T-helper 1 cell (primary cell): ENCODE data around the gene POF1B.
"Not testable (repeated sequence)": the region's sequence is repeated elsewhere in the genome, so short reads cannot be mapped to it uniquely, and the experiment has no call there.

ENCODE experiments used
- DNase-seq, 5 donors: peaks; one replicate each; pipeline ENCODE4 v3.0.0-alpha.2; 2012 to 2020
- total RNA-seq, 4 donors: gene quantifications; one replicate each; lab custom pipeline; 2026; lab: John Stamatoyannopoulos, UW

The POF1B gene
- total RNA-seq, result 0 to 0.62 (median 0.42) reads per million in 4 donors

GRCh38 chrX:85379174-85379907 is at the start of gene POF1B:
Gene POF1B (minus strand): TSS chrX:85379665. CDS start chrX:85379454, 211 bp downstream.
- no peak for DNase-seq

- DNase-seq, result no peak
These were observed 49.6 kb upstream of the POF1B start for GRCh38 chrX:85429066-85429465.

- DNase-seq, result no peak
These were observed 39.8 kb upstream of the POF1B start for GRCh38 chrX:85419293-85419692.

- DNase-seq, result no peak
These were observed 12.4 kb upstream of the POF1B start for GRCh38 chrX:85391878-85392238.

- no peak for DNase-seq
These were observed 11.9 kb upstream of the POF1B start for GRCh38 chrX:85391185-85391877.

GRCh38 chrX:85381602-85382001 is 2.1 kb upstream of the POF1B start:
- DNase-seq, result no peak

- DNase-seq, result no peak
These were observed 1.0 kb downstream of the POF1B start for GRCh38 chrX:85378461-85378860.

- no peak for DNase-seq
These were observed 4.1 kb downstream of the POF1B start for GRCh38 chrX:85375333-85375738.

- DNase-seq, result no peak
These were observed 14.0 kb downstream of the POF1B start for GRCh38 chrX:85365370-85365995.

- DNase-seq, result no peak
These were observed 20.4 kb downstream of the POF1B start for GRCh38 chrX:85359051-85359450.

GRCh38 chrX:85345523-85345922 is 33.9 kb downstream of the POF1B start:
- DNase-seq, result no peak

- DNase-seq, result no peak
These were observed 52.5 kb downstream of the POF1B start for GRCh38 chrX:85327060-85327333.

- no peak for DNase-seq
These were observed 53.0 kb downstream of the POF1B start for GRCh38 chrX:85326234-85327059.

GRCh38 chrX:85311348-85311747 is 68.1 kb downstream of the POF1B start:
- not testable (repeated sequence) for DNase-seq

- no peak for DNase-seq
These were observed 69.7 kb downstream of the POF1B start for GRCh38 chrX:85309717-85310116.

- no peak for DNase-seq
These were observed 75.9 kb downstream of the POF1B start for GRCh38 chrX:85303544-85303943.

- DNase-seq, result no peak
These were observed 90.3 kb downstream of the POF1B start for GRCh38 chrX:85288992-85289723.

GRCh38 chrX:85285286-85285685 is 94.2 kb downstream of the POF1B start:
- DNase-seq, result not testable (repeated sequence)

- DNase-seq, result peak in 1 of 5 donors; percentile 0
These were observed 134.8 kb downstream of the POF1B start for GRCh38 chrX:85244450-85245211.

- DNase-seq, result no peak
These were observed 135.6 kb downstream of the POF1B start, which contains the start of the genes SATL1 and ZNF711 for GRCh38 chrX:85243761-85244449. Gene SATL1 (minus strand): TSS chrX:85243779. CDS start chrX:85108968, 134,811 bp downstream. Gene ZNF711 (plus strand): TSS chrX:85243991. CDS start chrX:85247573, 3,582 bp downstream.

GRCh38 chrX:85243155-85243554 is 136.3 kb downstream of the POF1B start:
- DNase-seq, result no peak
